NCI-H2196 treated with DMSO at 0.1 percent for 48 hours (cell line): ENCODE data around the gene KRTAP19-4.
"Not testable (repeated sequence)": the region's sequence is repeated elsewhere in the genome, so short reads cannot be mapped to it uniquely, and the experiment has no call there.

Source experiments
- DNase-seq: peaks from one replicate; lab custom pipeline; 2025; ENCODE audit not compliant: unreplicated experiment; lab: John Stamatoyannopoulos, UW

The KRTAP19-4 gene, protein sequence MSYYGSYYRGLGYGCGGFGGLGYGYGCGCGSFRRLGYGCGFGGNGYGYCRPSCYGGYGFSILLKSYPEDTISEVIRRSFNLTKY

DNA sequence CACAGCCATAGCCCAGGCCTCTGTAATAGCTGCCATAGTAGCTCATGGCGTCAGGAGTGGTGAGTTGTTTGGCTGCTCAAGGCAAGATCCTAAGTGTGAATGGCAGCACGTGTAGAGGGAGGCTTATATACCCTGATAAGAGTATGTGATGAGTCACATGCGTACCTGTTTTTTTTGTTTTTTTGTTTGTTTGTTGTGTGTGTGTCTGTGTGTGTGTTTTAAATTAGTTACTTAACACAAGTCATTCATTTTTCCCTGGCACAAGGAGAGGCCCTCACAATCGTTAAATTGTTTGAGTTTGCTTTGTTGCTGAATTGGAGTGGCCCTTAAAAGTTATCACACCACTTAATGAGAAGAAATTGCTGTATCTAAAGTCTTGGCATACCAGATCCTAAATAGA, at the start of gene KRTAP19-4:
KRTAP19-4 (minus strand) TSS at position 101 of the 400 bp plus-strand sequence; CDS start at position 46, 55 bp downstream.
- no peak for DNase-seq

- DNase-seq = no peak
These were observed 44.8 kb upstream of the KRTAP19-4 start, which contains the start of gene KRTAP19-6 for GRCh38 chr21:30541764-30542163. KRTAP19-6 (minus strand) TSS chr21:30541864; CDS start chr21:30541833, 31 bp downstream.

DNA sequence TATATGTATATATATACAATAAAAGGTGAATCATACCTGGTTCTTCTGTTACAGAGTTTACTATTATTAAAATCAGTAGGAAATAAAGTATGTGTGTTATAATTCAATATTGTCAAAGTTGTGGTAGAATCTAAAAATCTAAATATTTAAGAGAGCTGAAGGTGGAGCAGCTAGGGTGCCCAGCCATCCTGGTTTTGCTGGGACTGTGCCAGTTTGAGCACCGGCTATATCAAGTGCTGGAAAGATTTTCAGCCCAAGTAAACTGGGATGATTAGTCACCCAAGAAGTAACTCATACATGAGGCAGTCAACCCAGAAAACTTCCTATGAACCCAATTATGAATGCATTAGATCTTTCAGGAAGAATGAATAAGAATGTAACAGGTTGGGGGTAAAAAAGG, 21.9 kb upstream of the KRTAP19-4 start:
- DNase-seq = no peak

DNA sequence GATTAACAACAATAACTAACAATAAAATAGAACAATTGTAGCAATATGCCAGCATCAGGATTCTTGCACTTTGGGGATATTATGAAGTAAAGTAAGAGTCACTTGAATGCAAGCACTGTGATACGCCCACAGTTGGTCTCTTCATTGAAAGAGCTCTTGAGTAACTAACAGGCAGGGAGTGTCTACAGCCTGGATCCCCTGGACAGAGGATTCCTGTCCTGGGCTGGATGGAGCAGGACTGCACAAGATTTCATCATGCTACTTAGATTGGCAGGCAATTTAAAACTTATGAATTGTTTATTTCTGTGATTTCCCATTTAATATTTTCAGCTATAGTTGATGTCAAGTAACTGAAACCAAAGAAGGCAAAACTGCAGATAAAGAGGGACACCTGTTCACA, 18.7 kb upstream of the KRTAP19-4 start:
- no peak for DNase-seq

DNA sequence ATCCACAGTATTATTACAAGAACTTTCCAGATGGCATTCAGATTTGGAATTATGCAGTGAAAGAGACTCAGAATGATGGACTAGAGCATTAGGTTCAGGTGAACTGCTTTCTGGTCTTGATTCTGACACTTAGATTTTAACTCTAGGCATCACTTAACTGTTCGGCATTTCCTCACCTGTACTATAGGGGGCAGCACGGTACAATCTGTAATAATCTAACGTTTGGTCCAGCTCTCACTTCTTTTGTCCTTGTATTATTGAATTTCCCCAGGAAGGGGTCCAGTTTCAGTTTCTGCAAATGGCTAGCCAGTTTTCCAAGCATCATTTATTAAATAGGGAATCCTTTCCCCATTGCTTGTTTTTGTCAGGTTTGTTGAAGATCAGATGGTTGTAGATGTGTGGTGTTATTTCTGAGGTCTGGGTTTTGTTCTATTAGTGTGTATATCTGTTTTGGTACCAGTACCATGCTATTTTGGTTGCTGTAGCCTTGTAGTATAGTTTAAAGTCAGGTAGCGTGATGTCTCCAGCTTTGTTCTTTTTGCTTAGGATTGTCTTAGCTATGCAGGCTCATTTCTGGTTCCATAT, 8.7 kb upstream of the KRTAP19-4 start:
- not testable (repeated sequence) for DNase-seq

DNA sequence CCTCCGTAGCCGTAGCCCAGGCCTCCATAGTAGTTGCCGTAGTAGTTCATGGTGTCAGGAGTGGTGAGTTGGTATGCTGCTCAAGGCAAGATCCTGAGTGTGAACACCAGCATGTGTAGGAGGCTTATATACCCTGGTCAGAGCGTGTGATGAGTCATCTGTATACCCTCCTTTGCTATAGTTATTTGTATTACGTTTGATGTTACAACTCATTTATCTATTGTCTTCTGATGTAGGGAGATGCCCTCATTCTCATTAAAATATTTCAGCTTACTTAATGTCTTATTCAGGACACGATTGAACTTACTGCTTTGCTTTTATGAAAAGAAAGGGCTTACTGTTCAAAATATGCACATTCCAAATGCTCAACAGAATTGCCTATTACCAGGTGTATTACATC, 5.1 kb upstream of the KRTAP19-4 start, which contains the start of gene KRTAP19-5:
KRTAP19-5 (minus strand) TSS at position 101 of the 400 bp plus-strand sequence; CDS start at position 50, 51 bp downstream.
- no peak for DNase-seq

DNA sequence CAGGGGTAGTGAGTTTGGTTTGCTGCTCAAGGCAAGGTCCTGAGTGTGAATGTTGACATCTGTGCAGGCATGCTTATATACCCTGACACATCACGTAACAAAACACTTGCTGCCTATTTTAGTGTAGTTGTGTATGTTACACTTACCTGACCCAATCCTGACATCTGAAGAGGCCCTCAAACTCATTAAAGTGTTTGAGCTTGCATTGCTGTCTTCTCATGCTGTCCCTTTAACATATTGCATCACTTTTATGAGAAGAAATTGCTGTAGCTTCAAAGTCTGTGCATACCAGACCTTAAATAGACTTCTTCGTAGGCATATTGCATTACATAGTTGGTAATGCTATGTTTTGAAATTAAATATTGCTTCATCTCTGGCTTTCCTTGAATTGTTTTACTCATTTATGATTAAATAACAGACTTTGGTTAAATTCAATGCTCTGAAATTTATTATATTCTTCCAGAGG, 5.0 kb downstream of the KRTAP19-4 start, which contains the start of gene KRTAP19-3:
KRTAP19-3 (minus strand) TSS at position 51 of the 466 bp plus-strand sequence. CDS start 56 bp downstream, outside the sequence.
- DNase-seq = no peak

- no peak for DNase-seq
These were observed 9.6 kb downstream of the KRTAP19-4 start, which contains the start of gene KRTAP19-2 for GRCh38 chr21:30487336-30487735. KRTAP19-2 (minus strand) TSS chr21:30487436; CDS start chr21:30487348, 88 bp downstream.

GRCh38 chr21:30486180-30486579, 10.8 kb downstream of the KRTAP19-4 start:
- no peak for DNase-seq

GRCh38 chr21:30482130-30482529, 14.8 kb downstream of the KRTAP19-4 start:
- DNase-seq = no peak

DNA sequence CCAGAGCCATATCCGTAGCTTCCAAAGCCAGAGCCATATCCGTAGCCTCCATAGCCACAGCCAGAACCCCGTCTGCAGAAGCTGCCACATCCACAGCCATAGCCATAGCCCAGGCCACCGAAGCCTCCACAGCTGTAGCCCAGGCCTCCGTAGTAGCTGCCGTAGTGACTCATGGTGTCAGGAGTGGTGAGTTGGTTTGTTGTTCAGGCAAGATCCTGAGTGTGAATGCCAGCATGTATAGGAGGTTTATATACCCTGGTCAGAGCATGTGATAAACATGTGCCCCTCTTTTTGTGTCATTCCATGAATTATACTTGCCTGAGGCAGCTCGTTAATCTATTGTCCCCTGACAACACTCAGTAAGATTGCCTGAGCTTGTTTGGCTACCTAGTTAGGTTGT, 16.8 kb downstream of the KRTAP19-4 start, which contains the start of gene KRTAP19-1:
KRTAP19-1 (minus strand) TSS at position 223 of the 400 bp plus-strand sequence; CDS start at position 173, 50 bp downstream.
- no peak for DNase-seq

GRCh38 chr21:30479259-30479658, 17.7 kb downstream of the KRTAP19-4 start:
- no peak for DNase-seq

GRCh38 chr21:30478004-30478403, 19.0 kb downstream of the KRTAP19-4 start:
- no peak for DNase-seq

- DNase-seq = no peak
These were observed 27.9 kb downstream of the KRTAP19-4 start for GRCh38 chr21:30468900-30469714.

GRCh38 chr21:30463713-30464112, 33.3 kb downstream of the KRTAP19-4 start:
- DNase-seq = no peak

DNA sequence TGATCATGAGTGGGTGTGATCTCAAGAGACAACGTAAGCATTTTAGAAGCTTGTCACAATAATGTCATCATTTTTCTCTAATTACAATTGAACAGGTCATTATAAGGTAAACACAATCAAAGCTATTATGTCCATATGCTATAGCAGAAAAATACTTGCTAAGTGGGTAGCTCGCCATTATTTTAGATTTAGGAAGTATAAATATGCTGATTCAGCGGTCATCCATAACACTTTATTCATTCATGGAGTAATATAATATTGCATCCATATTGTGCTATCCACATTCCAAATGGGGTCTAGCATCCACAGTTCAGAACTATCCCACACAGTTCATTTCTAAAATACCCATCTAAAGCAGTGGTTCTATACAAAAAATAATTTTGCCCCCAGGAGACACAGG, 48.5 kb downstream of the KRTAP19-4 start:
- DNase-seq = no peak

GRCh38 chr21:30447056-30447455, 49.9 kb downstream of the KRTAP19-4 start:
- no peak for DNase-seq
